ENCODE data around the gene UST.
"Not testable (repeated sequence)": the region's sequence is repeated elsewhere in the genome, so short reads cannot be mapped to it uniquely, and the experiment has no call there.

Gene UST

DNA sequence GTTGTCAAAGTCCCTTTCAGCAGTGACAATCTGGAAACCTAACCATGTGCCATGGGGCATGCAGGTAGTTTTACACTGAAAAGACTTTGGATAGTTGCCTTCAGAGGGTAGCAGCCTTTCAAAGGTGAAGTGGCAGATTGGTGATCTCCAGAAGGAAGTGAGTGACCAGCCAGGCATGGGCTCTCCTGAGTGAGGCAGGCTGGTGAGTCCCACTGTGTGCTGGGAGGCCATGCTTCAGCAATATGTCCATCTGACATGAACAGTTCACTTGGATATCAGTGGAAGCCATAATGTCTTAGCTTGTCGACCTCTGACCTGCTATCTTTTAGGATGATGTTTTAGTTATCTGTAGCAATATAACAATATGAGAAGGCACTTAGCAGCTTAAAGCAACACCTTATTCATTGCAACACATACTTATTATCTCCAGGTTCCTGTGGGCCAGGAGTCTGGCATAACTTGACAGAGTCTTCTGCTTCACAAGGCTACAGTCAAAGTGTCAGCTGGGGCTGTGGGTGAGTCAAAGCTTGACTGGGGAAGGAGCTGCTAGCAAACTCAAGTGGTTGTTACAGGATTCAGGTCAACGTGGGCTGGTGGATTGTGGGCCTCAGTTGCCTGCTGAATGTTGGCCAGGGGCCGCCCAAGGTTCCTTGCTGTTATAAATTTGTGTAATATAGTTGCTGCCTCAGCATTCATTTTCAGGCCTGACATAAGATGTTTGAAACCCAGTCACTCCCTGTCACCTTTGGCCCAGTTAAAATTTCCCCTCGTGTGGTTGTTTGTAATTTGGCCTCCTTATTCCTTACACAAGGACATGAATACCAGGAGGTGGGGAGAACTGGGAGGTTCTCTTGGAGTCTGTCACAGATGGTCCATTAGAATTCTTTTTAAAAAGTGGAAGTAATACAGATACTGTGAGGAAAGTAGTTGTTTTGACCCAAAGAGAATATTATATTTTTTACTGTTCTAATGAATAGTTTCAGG, 100.2 kb downstream of the UST start:
- Histone ChIP-seq H3K27ac (no peak overlapping the region), H4K20me1 (0 out of 2 replicates have a peak, but pooled peaks cover 5% of the 10 kb centered on the region), H3K4me1 (no peaks in the 10 kb centered on the region), H3K4me3 (no peak overlapping the region), H3K27me3 (no peaks in the 10 kb centered on the region), H3K9me3 (0 out of 2 replicates have a peak, but pooled peaks cover 4% of the 10 kb centered on the region), H3K9ac (no peak overlapping the region), H3K36me3 (no peaks in the 10 kb centered on the region), H3K4me2 (no peak overlapping the region)
- no peak for TF ChIP-seq Cebpa-rat (IDR thresholded peaks at IDR 0.05)

GRCh38 chr6:148848915-148849314, 102.1 kb downstream of the UST start:
- Histone ChIP-seq H3K27ac (no peak overlapping the region), H3K27me3 (no peaks in the 10 kb centered on the region), H4K20me1 (no peaks in the 10 kb centered on the region), H3K4me3 (no peak overlapping the region), H3K4me2 (no peak overlapping the region), H3K36me3 (no peaks in the 10 kb centered on the region), H3K9me3 (0 out of 2 replicates have a peak, but pooled peaks cover 4% of the 10 kb centered on the region), H3K4me1 (no peaks in the 10 kb centered on the region), H3K9ac (no peak overlapping the region)
- no peak for TF ChIP-seq Cebpa-rat (IDR thresholded peaks at IDR 0.05)

DNA sequence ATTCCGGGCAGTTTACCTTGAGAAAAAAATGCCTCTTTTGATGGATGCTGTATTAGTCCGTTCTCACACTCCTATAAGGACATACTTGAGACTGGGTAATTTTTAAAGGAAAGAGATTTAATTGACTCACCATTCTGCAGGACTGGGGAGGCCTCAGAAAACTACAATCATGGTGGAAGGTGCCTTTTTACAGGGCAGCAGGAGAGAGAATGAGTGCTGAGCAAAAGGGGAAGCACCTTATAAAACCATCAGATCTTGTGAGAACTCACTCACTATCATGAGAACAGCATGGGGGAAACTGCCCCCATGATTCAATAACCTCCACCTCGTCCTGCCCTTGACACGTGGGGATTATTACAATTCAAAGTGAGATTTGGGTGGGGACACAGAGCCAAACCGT, 102.6 kb downstream of the UST start:
- not testable (repeated sequence) for H4K20me1 ChIP-seq, H3K9ac ChIP-seq, H3K27ac ChIP-seq, H3K4me1 ChIP-seq, H3K36me3 ChIP-seq, H3K27me3 ChIP-seq, H3K4me2 ChIP-seq, H3K9me3 ChIP-seq, H3K4me3 ChIP-seq

- Histone ChIP-seq H4K20me1 (no peaks in the 10 kb centered on the region), H3K27me3 (no peaks in the 10 kb centered on the region), H3K9me3 (no peaks in the 10 kb centered on the region), H3K4me3 (no peak overlapping the region), H3K27ac (no peak overlapping the region), H3K4me1 (no peaks in the 10 kb centered on the region), H3K4me2 (no peak overlapping the region), H3K9ac (no peak overlapping the region), H3K36me3 (no peaks in the 10 kb centered on the region)
- no peak for TF ChIP-seq Cebpa-rat (IDR thresholded peaks at IDR 0.05)
Measured at GRCh38 chr6:148850964-148851363, 104.1 kb downstream of the UST start.

GRCh38 chr6:148851683-148852556, 105.1 kb downstream of the UST start:
- TF ChIP-seq Cebpa-rat (IDR thresholded peaks at IDR 0.05), result no peak
- no peak overlapping the region for H3K4me3 ChIP-seq
- H3K9me3 ChIP-seq, result no peaks in the 10 kb centered on the region
- no peaks in the 10 kb centered on the region for H3K27me3 ChIP-seq
- H3K4me2 ChIP-seq, result no peak overlapping the region
- no peaks in the 10 kb centered on the region for H3K4me1 ChIP-seq
- H4K20me1 ChIP-seq, result no peaks in the 10 kb centered on the region
- no peak overlapping the region for H3K9ac ChIP-seq
- no peak overlapping the region for H3K27ac ChIP-seq
- no peaks in the 10 kb centered on the region for H3K36me3 ChIP-seq

- Histone ChIP-seq H4K20me1 (no peaks in the 10 kb centered on the region), H3K4me1 (no peaks in the 10 kb centered on the region), H3K9me3 (no peaks in the 10 kb centered on the region), H3K4me3 (no peak overlapping the region), H3K4me2 (no peak overlapping the region), H3K9ac (no peak overlapping the region), H3K27ac (no peak overlapping the region), H3K36me3 (no peaks in the 10 kb centered on the region), H3K27me3 (no peaks in the 10 kb centered on the region)
- no peak for TF ChIP-seq Cebpa-rat (IDR thresholded peaks at IDR 0.05)
Measured at GRCh38 chr6:148852688-148853087, 105.9 kb downstream of the UST start.

DNA sequence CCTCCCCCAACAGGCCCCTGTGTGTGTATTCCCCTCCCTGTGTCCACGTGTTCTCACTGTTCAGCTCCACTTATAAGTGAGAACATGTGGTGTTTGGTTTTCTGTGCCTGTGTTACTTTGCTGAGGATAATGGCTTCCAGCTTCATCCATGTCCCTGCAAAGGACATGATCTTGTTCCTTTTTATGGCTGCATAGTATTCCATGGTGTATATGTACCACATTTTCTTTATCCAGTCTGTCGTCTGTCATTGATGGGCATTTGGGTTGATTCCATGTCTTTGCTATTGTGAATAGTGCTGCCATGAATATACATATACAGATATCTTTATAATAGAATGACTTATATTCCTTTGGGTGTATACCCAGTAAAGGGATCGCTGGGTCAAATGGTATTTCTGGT, 106.3 kb downstream of the UST start:
- H3K9ac ChIP-seq, H3K4me1 ChIP-seq, H3K9me3 ChIP-seq, H3K27ac ChIP-seq, H3K4me3 ChIP-seq, H4K20me1 ChIP-seq, H3K27me3 ChIP-seq, H3K36me3 ChIP-seq, H3K4me2 ChIP-seq: not testable (repeated sequence)

GRCh38 chr6:148854096-148854495, 107.3 kb downstream of the UST start:
- Histone ChIP-seq H3K27ac (no peak overlapping the region), H3K9ac (no peak overlapping the region), H3K27me3 (no peaks in the 10 kb centered on the region), H3K36me3 (no peaks in the 10 kb centered on the region), H3K4me1 (no peaks in the 10 kb centered on the region), H4K20me1 (no peaks in the 10 kb centered on the region), H3K4me3 (no peak overlapping the region), H3K9me3 (no peaks in the 10 kb centered on the region), H3K4me2 (no peak overlapping the region)
- no peak for TF ChIP-seq Cebpa-rat (IDR thresholded peaks at IDR 0.05)

GRCh38 chr6:148854992-148855391, 108.2 kb downstream of the UST start:
- Histone ChIP-seq H3K27ac (no peak overlapping the region), H3K27me3 (no peaks in the 10 kb centered on the region), H3K9me3 (no peaks in the 10 kb centered on the region), H3K4me3 (no peak overlapping the region), H3K36me3 (no peaks in the 10 kb centered on the region), H4K20me1 (no peaks in the 10 kb centered on the region), H3K9ac (no peak overlapping the region), H3K4me2 (no peak overlapping the region), H3K4me1 (no peaks in the 10 kb centered on the region)
- no peak for TF ChIP-seq Cebpa-rat (IDR thresholded peaks at IDR 0.05)

- H3K9me3 ChIP-seq, result no peaks in the 10 kb centered on the region
- H3K4me2 ChIP-seq, result no peak overlapping the region
Measured at GRCh38 chr6:148855744-148856143, 108.9 kb downstream of the UST start.

More at GRCh38 chr6:148855744-148856143, 108.9 kb downstream of the UST start:
- Histone ChIP-seq H4K20me1 (no peaks in the 10 kb centered on the region), H3K4me1 (no peaks in the 10 kb centered on the region), H3K27ac (no peak overlapping the region), H3K36me3 (no peaks in the 10 kb centered on the region), H3K27me3 (no peaks in the 10 kb centered on the region), H3K9ac (no peak overlapping the region), H3K4me3 (no peak overlapping the region)
- no peak for TF ChIP-seq Cebpa-rat (IDR thresholded peaks at IDR 0.05)
